Measurements from ENCODE around the gene OR1I1. TPM values are rescaled to one million over a fixed set of nuclear protein-coding genes. Genes with fewer than 3 reads are reported as not detected.

Gene OR1I1
- total RNA-seq, 1 experiment from 2014 or later = not detected

- Histone ChIP-seq H3K27me3 (ENCODE audit: insufficient read depth, low read length) (no peaks in the 10 kb centered on the region), H3K79me2 (ENCODE audit: insufficient read depth, low read length) (no peaks in the 10 kb centered on the region), H4K91ac (ENCODE audit: insufficient read length, low read depth, low read length) (no peak overlapping the region), H2AFZ (ENCODE audit: low read length) (no peak overlapping the region), H3K79me1 (ENCODE audit: insufficient read depth, low read depth, low read length, poor library complexity, severe bottlenecking) (no peaks in the 10 kb centered on the region), H3T11ph (ENCODE audit: low read length) (no peak overlapping the region), H3K4me1 (ENCODE audit: insufficient read depth, low read length) (no peaks in the 10 kb centered on the region; the same call in 1 of the 2 replicates), H3K4ac (ENCODE audit: low read depth, low read length) (no peak overlapping the region), H3K9ac (ENCODE audit: extremely low read depth, insufficient read length, low read length) (no peak overlapping the region), H2AK5ac (ENCODE audit: insufficient read length, low read length) (no peak overlapping the region), H3K14ac (ENCODE audit: insufficient read depth, low read length) (no peak overlapping the region), H3K27ac (ENCODE audit: insufficient read length, low read depth, low read length) (no peak overlapping the region), H3K9me3 (ENCODE audit: control insufficient read depth, low read depth, low read length) (no peaks in the 10 kb centered on the region), H2BK12ac (ENCODE audit: insufficient read length, low read depth, low read length) (no peak overlapping the region), H3K4me2 (ENCODE audit: insufficient read depth, insufficient read length, low read length) (no peak overlapping the region), H4K8ac (replicated peaks; ENCODE audit: insufficient read length, low read depth, low read length) (no peak overlapping the region), H3K56ac (ENCODE audit: insufficient read length, low read depth, low read length) (no peak overlapping the region), H4K20me1 (ENCODE audit: control insufficient read depth, insufficient read depth, insufficient read length) (no peaks in the 10 kb centered on the region), H2BK20ac (ENCODE audit: low read depth, low read length, poor library complexity, severe bottlenecking) (no peak overlapping the region), H2BK5ac (ENCODE audit: insufficient read length, low read length) (no peak overlapping the region), H3K23me2 (ENCODE audit: insufficient read length, low read depth, low read length, poor library complexity, severe bottlenecking) (peaks cover 10% of the 10 kb centered on the region), H3K23ac (ENCODE audit: insufficient read length, low read depth, low read length) (no peak overlapping the region), H2BK15ac (ENCODE audit: low read depth, low read length) (no peak overlapping the region), H3K18ac (ENCODE audit: insufficient read length, low read depth, low read length) (no peak overlapping the region), H4K5ac (ENCODE audit: insufficient read length, low read depth, low read length) (no peak overlapping the region), H2BK120ac (ENCODE audit: low read depth, low read length, poor library complexity, severe bottlenecking) (no peak overlapping the region)
- no peak for DNase-seq
- Mint-ChIP-seq H3K9me3 (peaks cover 22 to 28% of the 10 kb centered on the region in 2 experiments), H3K4me3 (no peak overlapping the region; a peak in 1 of 5 replicates), H3K4me1 (peaks cover 15 to 17% of the 10 kb centered on the region in 2 experiments), H3K27ac (no peak overlapping the region), H3K36me3 (ENCODE audit: insufficient read depth in 1 of 3, low read depth in 3 of 3) (peaks cover 7 to 13% (median 13%) of the 10 kb centered on the region in 3 experiments; a peak in 5 of 7 replicates), H3K27me3 (ENCODE audit: low read depth) (peaks cover 1% of the 10 kb centered on the region; the same call in 1 of the 2 replicates)
- no CpG with 5 or more reads among the region's 3 CpGs for WGBS (ENCODE audit: extremely low coverage, insufficient read length, low lambda C conversion rate)
- TF ChIP-seq, protein P1, sequence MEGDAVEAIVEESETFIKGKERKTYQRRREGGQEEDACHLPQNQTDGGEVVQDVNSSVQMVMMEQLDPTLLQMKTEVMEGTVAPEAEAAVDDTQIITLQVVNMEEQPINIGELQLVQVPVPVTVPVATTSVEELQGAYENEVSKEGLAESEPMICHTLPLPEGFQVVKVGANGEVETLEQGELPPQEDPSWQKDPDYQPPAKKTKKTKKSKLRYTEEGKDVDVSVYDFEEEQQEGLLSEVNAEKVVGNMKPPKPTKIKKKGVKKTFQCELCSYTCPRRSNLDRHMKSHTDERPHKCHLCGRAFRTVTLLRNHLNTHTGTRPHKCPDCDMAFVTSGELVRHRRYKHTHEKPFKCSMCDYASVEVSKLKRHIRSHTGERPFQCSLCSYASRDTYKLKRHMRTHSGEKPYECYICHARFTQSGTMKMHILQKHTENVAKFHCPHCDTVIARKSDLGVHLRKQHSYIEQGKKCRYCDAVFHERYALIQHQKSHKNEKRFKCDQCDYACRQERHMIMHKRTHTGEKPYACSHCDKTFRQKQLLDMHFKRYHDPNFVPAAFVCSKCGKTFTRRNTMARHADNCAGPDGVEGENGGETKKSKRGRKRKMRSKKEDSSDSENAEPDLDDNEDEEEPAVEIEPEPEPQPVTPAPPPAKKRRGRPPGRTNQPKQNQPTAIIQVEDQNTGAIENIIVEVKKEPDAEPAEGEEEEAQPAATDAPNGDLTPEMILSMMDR (conservative IDR thresholded peaks at IDR 0.05) = no peak
Observed at GRCh38 chr19:15105044-15105443, 23.0 kb downstream of the OR1I1 start.
